Progenitor cell of endocrine pancreas (in vitro differentiated cells): Measurements from ENCODE around the gene PLBD2. TPM values are rescaled to one million over a fixed set of nuclear protein-coding genes. Genes with fewer than 3 reads are reported as not detected.
A peak's percentile ranks its signal among the peaks of the same experiment; 100 is the strongest.

Source experiments
- DNase-seq: peaks from one replicate; pipeline ENCODE4 v3.0.0; 2021; ENCODE audit warnings: low spot score; ENCODE audit not compliant: unreplicated experiment
- H3K27ac Mint-ChIP-seq: 2 replicates; pipeline ENCODE4 v1.8.0; 2021; ENCODE audit warnings: mild to moderate bottlenecking, moderate library complexity, mixed read lengths
- H3K27me3 Mint-ChIP-seq: 2 replicates; pipeline ENCODE4 v1.8.0; 2021; ENCODE audit warnings: mixed read lengths
- H3K36me3 Mint-ChIP-seq: 2 replicates; pipeline ENCODE4 v1.8.0; 2022; ENCODE audit warnings: mixed read lengths; ENCODE audit not compliant: insufficient read depth
- H3K4me1 Mint-ChIP-seq: 2 replicates; pipeline ENCODE4 v1.8.0; 2021; ENCODE audit warnings: low read depth, mixed read lengths
- H3K4me3 Mint-ChIP-seq: 2 replicates; pipeline ENCODE4 v1.8.0; 2021; ENCODE audit warnings: low read depth, mild to moderate bottlenecking, moderate library complexity, mixed read lengths
- H3K9me3 Mint-ChIP-seq: 2 replicates; pipeline ENCODE4 v1.8.0; 2021; ENCODE audit warnings: low read depth, mixed read lengths
- total RNA-seq: library from RNA; stranded (reverse); gene quantifications from 2 replicates; pipeline ENCODE4 v1.2.1, GENCODE V29; 2021
- TF ChIP-seq, protein P1 (sequence below): fragments of 200-600 bp; sonication (generic); IDR thresholded peaks from one replicate; pipeline ENCODE4 v1.5.0; 2021; ENCODE audit warnings: antibody characterized with exemption, mild to moderate bottlenecking; ENCODE audit not compliant: unreplicated experiment

The PLBD2 gene
- total RNA-seq, 1 donor from 2014 or later, result 48.0 TPM

DNA sequence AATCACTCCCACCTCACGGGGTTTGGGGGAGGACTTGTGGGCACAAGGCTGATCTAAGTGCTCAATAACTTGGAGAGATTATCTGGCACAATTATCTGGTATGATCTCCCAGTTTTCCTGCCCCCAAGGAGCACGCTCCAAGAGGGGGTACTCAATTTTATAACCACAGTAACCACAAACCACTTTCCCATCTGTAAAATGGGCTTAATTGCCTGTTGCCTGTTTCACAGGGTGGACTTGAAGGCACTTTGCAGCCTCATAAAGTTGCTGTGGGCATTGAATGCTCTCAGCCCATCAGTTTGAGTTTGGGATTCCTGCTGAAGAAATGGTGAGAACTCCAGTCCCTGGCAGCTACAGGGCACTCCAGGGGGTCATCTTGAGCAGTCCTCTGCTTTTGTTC, 27.9 kb upstream of the PLBD2 start:
- no peak overlapping the region for H3K27ac Mint-ChIP-seq

DNA sequence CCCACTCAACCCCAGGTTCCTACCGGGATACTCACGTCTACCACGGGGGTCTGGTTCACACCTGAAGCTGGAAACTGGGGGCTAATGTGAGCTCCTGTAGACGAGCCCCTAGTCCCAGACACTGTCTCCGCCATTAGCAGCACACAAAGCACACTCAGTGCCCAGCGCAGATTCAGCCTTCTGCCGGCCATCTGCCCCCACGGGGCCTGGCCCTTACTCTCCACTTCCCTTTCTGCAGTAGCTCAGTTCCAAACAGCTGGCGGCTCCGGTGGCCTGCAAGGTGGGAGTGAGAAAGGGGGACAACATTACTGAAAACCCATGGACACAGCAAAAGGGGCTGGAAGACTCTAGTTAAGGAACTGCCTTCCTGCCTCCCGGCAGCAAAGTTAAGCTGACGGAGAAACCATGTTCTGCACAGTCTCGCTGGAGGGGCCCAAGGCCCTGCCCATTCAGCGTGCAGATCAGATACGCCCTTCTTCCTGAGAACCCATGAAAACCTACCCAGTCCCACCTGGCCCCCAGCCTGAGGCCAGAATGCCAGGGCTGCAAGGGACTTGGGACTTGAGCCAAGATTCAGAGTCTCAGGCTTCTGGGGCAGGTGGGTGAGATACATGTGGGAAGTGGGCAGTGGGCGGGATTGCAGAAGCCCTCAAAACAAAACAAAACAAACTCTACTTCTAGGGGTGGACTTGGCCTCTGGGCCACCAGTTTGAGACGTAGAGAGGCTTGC, 25.5 kb upstream of the PLBD2 start:
- no peak for DNase-seq
- H3K9me3 Mint-ChIP-seq, result no peaks in the 10 kb centered on the region
- no peak overlapping the region for H3K4me3 Mint-ChIP-seq
- peaks cover 2% of the 10 kb centered on the region for H3K4me1 Mint-ChIP-seq
- H3K27ac Mint-ChIP-seq, result no peak overlapping the region
- H3K27me3 Mint-ChIP-seq, result peaks cover 33% of the 10 kb centered on the region
- H3K36me3 Mint-ChIP-seq, result peaks cover 11% of the 10 kb centered on the region
- TF ChIP-seq, protein P1, sequence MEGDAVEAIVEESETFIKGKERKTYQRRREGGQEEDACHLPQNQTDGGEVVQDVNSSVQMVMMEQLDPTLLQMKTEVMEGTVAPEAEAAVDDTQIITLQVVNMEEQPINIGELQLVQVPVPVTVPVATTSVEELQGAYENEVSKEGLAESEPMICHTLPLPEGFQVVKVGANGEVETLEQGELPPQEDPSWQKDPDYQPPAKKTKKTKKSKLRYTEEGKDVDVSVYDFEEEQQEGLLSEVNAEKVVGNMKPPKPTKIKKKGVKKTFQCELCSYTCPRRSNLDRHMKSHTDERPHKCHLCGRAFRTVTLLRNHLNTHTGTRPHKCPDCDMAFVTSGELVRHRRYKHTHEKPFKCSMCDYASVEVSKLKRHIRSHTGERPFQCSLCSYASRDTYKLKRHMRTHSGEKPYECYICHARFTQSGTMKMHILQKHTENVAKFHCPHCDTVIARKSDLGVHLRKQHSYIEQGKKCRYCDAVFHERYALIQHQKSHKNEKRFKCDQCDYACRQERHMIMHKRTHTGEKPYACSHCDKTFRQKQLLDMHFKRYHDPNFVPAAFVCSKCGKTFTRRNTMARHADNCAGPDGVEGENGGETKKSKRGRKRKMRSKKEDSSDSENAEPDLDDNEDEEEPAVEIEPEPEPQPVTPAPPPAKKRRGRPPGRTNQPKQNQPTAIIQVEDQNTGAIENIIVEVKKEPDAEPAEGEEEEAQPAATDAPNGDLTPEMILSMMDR, result no peak

More for the DNA sequence above, 27.9 kb upstream of the PLBD2 start:
- H3K27me3 Mint-ChIP-seq, result peaks cover 19% of the 10 kb centered on the region
- H3K4me1 Mint-ChIP-seq, result peaks cover 2% of the 10 kb centered on the region
- no peaks in the 10 kb centered on the region for H3K9me3 Mint-ChIP-seq
- TF ChIP-seq, protein P1, result no peak
- H3K4me3 Mint-ChIP-seq, result no peak overlapping the region
- H3K36me3 Mint-ChIP-seq, result peaks cover 11% of the 10 kb centered on the region
- DNase-seq, result no peak

GRCh38 chr12:113333418-113333750, 25.0 kb upstream of the PLBD2 start:
- peaks cover 2% of the 10 kb centered on the region for H3K4me1 Mint-ChIP-seq
- no peak for DNase-seq
- H3K27ac Mint-ChIP-seq, result no peak overlapping the region
- peaks cover 11% of the 10 kb centered on the region for H3K36me3 Mint-ChIP-seq
- TF ChIP-seq, protein P1, result no peak
- H3K9me3 Mint-ChIP-seq, result no peaks in the 10 kb centered on the region
- no peak overlapping the region for H3K4me3 Mint-ChIP-seq
- H3K27me3 Mint-ChIP-seq, result peaks cover 33% of the 10 kb centered on the region

- no peak overlapping the region for H3K27ac Mint-ChIP-seq
Measured at GRCh38 chr12:113333877-113334785, 24.3 kb upstream of the PLBD2 start.

More at GRCh38 chr12:113333877-113334785, 24.3 kb upstream of the PLBD2 start:
- peaks cover 33% of the 10 kb centered on the region for H3K27me3 Mint-ChIP-seq
- TF ChIP-seq, protein P1, result no peak
- no peaks in the 10 kb centered on the region for H3K9me3 Mint-ChIP-seq
- peak overlapping the region; percentile 79 for H3K4me3 Mint-ChIP-seq
- DNase-seq, result no peak
- H3K36me3 Mint-ChIP-seq, result peaks cover 11% of the 10 kb centered on the region
- H3K4me1 Mint-ChIP-seq, result peaks cover 2% of the 10 kb centered on the region
